ENCODE measurements around the gene FOXO3.

DNA sequence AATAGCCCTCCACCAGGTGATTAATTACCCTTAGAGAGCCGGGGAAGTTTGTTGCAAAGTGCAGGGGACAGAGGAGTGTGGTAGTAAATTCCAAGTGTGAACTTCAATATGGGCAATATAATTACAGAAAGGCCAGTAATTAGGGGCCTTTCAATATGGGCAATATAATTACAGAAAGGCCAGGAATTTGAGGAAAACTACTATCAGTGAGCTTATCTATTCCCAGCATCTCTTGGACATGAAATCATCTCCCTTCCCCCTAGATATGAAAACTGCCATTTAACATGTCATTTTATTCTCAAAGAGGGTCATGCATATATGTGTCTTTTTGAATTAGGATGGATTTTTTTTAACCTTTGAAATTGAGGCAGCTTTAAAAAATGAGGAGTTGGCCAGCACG, 102.0 kb downstream of the FOXO3 start:
- TF ChIP-seq GTF2F1 (IDR thresholded peaks at IDR 0.05; ENCODE audit: low read length) = no peak
- TF ChIP-seq ZNF546 (CRISPR knock-in tag; conservative IDR thresholded peaks at IDR 0.05) = no peak
- TF ChIP-seq, protein P1, sequence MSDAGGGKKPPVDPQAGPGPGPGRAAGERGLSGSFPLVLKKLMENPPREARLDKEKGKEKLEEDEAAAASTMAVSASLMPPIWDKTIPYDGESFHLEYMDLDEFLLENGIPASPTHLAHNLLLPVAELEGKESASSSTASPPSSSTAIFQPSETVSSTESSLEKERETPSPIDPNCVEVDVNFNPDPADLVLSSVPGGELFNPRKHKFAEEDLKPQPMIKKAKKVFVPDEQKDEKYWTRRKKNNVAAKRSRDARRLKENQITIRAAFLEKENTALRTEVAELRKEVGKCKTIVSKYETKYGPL (CRISPR knock-in tag; IDR thresholded peaks at IDR 0.05) = no peak
- TF ChIP-seq, protein P2, sequence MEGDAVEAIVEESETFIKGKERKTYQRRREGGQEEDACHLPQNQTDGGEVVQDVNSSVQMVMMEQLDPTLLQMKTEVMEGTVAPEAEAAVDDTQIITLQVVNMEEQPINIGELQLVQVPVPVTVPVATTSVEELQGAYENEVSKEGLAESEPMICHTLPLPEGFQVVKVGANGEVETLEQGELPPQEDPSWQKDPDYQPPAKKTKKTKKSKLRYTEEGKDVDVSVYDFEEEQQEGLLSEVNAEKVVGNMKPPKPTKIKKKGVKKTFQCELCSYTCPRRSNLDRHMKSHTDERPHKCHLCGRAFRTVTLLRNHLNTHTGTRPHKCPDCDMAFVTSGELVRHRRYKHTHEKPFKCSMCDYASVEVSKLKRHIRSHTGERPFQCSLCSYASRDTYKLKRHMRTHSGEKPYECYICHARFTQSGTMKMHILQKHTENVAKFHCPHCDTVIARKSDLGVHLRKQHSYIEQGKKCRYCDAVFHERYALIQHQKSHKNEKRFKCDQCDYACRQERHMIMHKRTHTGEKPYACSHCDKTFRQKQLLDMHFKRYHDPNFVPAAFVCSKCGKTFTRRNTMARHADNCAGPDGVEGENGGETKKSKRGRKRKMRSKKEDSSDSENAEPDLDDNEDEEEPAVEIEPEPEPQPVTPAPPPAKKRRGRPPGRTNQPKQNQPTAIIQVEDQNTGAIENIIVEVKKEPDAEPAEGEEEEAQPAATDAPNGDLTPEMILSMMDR (CRISPR knock-in tag; IDR thresholded peaks at IDR 0.05) = no peak
- no peak for TF ChIP-seq MAZ (IDR thresholded peaks at IDR 0.05; ENCODE audit: borderline replicate concordance, low read depth, low read length)
- no peak for TF ChIP-seq MAZ (CRISPR knock-in tag; IDR thresholded peaks at IDR 0.05; ENCODE audit: low read depth)
- TF ChIP-seq ZNF317 (CRISPR knock-in tag; IDR thresholded peaks at IDR 0.05) = no peak
